ENCODE measurements around the gene SLC35F2.
"Not testable (repeated sequence)": the region's sequence is repeated elsewhere in the genome, so short reads cannot be mapped to it uniquely, and the experiment has no call there.

The SLC35F2 gene

DNA sequence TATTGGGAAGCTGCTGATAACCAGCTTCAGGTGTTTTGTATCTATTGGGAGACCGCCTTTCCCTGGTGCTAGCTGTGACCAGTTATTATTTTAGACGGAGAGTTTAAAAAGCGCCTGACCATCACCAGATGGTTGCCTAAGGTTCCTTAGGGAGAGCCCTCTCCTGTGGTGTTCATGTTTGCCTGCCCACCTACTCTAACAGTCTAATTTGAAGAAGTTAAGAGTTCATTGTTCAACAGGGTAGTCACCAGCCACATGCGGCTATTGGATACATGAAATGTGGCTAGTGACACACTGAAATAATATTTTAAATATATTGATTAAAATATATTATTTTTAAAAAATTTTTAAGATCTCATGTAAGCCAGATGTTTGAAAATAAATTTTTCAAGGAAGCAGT lies 75.5 kb downstream of the SLC35F2 start:
- Mint-ChIP-seq H3K9me3 (ENCODE audit: low read depth) (no peaks in the 10 kb centered on the region), H3K4me3 (no peak overlapping the region), H3K36me3 (no peaks in the 10 kb centered on the region), H3K4me1 (ENCODE audit: low read depth) (no peaks in the 10 kb centered on the region), H3K27ac (no peak overlapping the region), H3K27me3 (peaks cover 2% of the 10 kb centered on the region)

- H3K4me3 Mint-ChIP-seq: no peak overlapping the region
- no peak overlapping the region for H3K27ac Mint-ChIP-seq
- H3K36me3 Mint-ChIP-seq: no peaks in the 10 kb centered on the region
- H3K27me3 Mint-ChIP-seq: peaks cover 2% of the 10 kb centered on the region
- H3K9me3 Mint-ChIP-seq (ENCODE audit: low read depth): no peaks in the 10 kb centered on the region
- H3K4me1 Mint-ChIP-seq (ENCODE audit: low read depth): no peaks in the 10 kb centered on the region
These were observed 77.8 kb downstream of the SLC35F2 start for GRCh38 chr11:107780775-107781174.

DNA sequence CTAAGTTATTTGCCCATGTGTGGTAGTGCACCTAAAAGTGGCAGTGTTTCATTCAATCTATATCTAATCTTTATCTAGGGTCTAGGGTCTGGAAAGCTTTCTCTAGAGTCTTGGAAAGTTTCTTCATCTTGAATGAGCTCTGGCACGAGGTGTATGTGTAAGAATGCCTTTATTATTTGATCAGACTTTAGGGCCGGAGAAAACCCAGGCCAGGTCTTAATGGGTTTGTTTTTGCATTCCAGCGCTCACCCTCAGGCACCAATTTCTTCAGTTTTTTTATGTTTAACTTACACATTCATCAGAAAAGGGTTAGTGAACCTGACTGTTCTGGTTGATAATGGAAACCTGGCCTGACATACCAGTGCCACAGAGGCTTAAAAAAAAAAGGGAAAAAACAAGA lies 78.5 kb downstream of the SLC35F2 start:
- H3K9me3 Mint-ChIP-seq (ENCODE audit: low read depth): no peaks in the 10 kb centered on the region
- no peak overlapping the region for H3K4me3 Mint-ChIP-seq
- H3K36me3 Mint-ChIP-seq: no peaks in the 10 kb centered on the region
- no peaks in the 10 kb centered on the region for H3K4me1 Mint-ChIP-seq (ENCODE audit: low read depth)
- no peak overlapping the region for H3K27ac Mint-ChIP-seq
- H3K27me3 Mint-ChIP-seq: peaks cover 2% of the 10 kb centered on the region

DNA sequence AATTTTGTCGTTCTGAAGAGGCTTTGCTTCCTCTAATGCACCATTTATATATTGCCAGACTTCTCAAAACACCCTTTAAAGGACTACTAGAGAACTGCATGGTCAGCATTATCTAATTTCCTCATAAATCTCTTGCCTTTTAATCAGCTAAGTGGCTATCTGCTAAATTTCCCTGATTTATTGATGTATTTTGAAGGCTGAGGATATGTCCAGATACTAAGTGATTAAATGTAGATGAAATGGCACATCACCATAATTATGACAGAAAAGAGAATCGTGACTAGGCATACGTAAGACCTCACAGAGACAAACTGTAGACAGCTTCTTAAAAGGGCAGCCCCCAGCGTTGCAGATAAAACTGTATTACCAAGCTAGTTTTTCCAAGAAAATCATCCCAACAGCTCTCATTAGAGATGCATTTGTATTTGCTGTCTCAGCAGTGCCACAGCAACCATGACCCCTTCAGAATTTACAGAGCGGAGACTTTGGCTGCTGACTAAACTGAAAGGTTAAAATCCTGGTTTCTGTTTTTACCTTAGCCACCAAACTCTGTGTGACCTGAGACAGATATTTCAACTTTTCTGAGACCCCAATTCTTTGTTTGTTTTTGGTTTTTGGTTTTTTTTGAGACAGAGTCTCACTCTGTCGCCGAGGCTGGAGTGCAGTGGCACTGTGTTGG lies 79.6 kb downstream of the SLC35F2 start:
- peaks cover 2% of the 10 kb centered on the region for H3K27me3 Mint-ChIP-seq
- H3K4me1 Mint-ChIP-seq (ENCODE audit: low read depth): no peaks in the 10 kb centered on the region
- no peaks in the 10 kb centered on the region for H3K9me3 Mint-ChIP-seq (ENCODE audit: low read depth)
- no peaks in the 10 kb centered on the region for H3K36me3 Mint-ChIP-seq
- H3K27ac Mint-ChIP-seq: no peak overlapping the region
- H3K4me3 Mint-ChIP-seq: no peak overlapping the region

- Mint-ChIP-seq H3K4me1 (ENCODE audit: low read depth) (no peaks in the 10 kb centered on the region), H3K27me3 (peaks cover 6% of the 10 kb centered on the region), H3K4me3 (no peak overlapping the region), H3K9me3 (ENCODE audit: low read depth) (no peaks in the 10 kb centered on the region), H3K27ac (no peak overlapping the region), H3K36me3 (no peaks in the 10 kb centered on the region)
These were observed 81.5 kb downstream of the SLC35F2 start for GRCh38 chr11:107777110-107777509.

GRCh38 chr11:107776062-107776461 lies 82.5 kb downstream of the SLC35F2 start:
- H3K36me3 Mint-ChIP-seq: no peaks in the 10 kb centered on the region
- H3K27me3 Mint-ChIP-seq: peaks cover 5% of the 10 kb centered on the region

GRCh38 chr11:107770551-107770951 lies 88.0 kb downstream of the SLC35F2 start:
- H3K9me3 Mint-ChIP-seq (ENCODE audit: low read depth): no peaks in the 10 kb centered on the region
- no peak overlapping the region for H3K4me3 Mint-ChIP-seq
- no peaks in the 10 kb centered on the region for H3K4me1 Mint-ChIP-seq (ENCODE audit: low read depth)
- peaks cover 7% of the 10 kb centered on the region for H3K27me3 Mint-ChIP-seq
- H3K27ac Mint-ChIP-seq: no peak overlapping the region
- H3K36me3 Mint-ChIP-seq: no peaks in the 10 kb centered on the region

More at GRCh38 chr11:107776062-107776461, 82.5 kb downstream of the SLC35F2 start:
- Mint-ChIP-seq H3K4me3 (no peak overlapping the region), H3K9me3 (ENCODE audit: low read depth) (no peaks in the 10 kb centered on the region), H3K27ac (no peak overlapping the region), H3K4me1 (ENCODE audit: low read depth) (no peaks in the 10 kb centered on the region)

- Mint-ChIP-seq H3K4me1 (ENCODE audit: low read depth) (no peaks in the 10 kb centered on the region), H3K27ac (no peak overlapping the region), H3K27me3 (peaks cover 7% of the 10 kb centered on the region), H3K9me3 (ENCODE audit: low read depth) (no peaks in the 10 kb centered on the region), H3K4me3 (no peak overlapping the region), H3K36me3 (no peaks in the 10 kb centered on the region)
These were observed 89.4 kb downstream of the SLC35F2 start for GRCh38 chr11:107769189-107769588.

DNA sequence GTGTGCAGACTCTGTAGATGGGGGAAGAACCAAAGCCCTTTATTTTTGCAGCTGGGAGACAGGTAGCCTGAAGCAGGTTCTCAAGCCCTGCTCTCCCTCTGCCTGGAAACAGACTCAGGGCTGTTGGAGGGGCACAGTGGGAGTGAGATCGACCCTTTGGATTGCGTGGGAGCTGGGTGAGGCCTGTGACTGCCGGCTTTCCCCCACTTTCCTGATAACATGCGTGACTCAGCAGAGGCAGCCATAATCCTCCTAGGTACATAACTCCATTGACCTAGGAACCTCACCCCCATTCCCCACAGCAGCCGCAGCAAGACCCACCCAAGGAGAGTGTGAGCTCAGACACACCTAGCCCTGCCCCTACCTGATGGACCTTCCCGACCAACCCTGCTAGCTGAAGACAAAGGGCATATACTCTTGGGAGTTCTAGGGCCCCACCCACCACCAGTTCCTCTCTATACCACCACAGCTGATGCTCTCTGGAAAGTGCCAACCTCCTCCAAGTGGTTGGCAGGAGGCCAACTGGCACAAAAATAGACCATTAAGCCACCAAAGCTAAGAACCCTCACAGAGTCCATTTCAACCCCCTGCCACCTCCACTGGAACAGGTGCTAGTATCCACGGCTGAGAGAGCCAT lies 99.8 kb downstream of the SLC35F2 start:
- H3K36me3 Mint-ChIP-seq; H3K4me1 Mint-ChIP-seq (ENCODE audit: low read depth); H3K9me3 Mint-ChIP-seq (ENCODE audit: low read depth); H3K27ac Mint-ChIP-seq; H3K4me3 Mint-ChIP-seq: not testable (repeated sequence)
- H3K27me3 Mint-ChIP-seq: peaks cover 23% of the 10 kb centered on the region

DNA sequence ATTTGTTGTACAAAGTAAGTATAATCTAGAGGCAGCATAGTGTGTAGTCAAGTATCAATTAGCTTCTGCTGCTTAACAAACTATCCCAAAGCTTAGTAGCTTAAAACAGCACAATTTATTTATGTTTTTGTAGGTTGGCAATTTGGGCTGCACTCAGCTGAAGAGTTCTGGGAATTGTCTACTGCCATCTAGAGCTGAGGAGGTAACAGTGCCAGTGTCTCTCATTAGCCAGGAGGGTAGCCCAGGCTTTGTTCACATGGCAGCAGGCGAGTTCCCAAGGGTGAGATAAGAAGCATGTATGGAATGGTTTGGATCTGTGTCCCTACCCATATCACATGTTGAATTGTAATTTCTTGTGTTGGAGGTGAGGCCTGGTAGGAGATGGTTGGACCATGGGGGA lies 100.9 kb downstream of the SLC35F2 start:
- no peaks in the 10 kb centered on the region for H3K4me1 Mint-ChIP-seq (ENCODE audit: low read depth)
- H3K4me3 Mint-ChIP-seq: no peak overlapping the region
- H3K27me3 Mint-ChIP-seq: peaks cover 21% of the 10 kb centered on the region
- H3K27ac Mint-ChIP-seq: no peak overlapping the region
- no peaks in the 10 kb centered on the region for H3K9me3 Mint-ChIP-seq (ENCODE audit: low read depth)
- no peaks in the 10 kb centered on the region for H3K36me3 Mint-ChIP-seq

DNA sequence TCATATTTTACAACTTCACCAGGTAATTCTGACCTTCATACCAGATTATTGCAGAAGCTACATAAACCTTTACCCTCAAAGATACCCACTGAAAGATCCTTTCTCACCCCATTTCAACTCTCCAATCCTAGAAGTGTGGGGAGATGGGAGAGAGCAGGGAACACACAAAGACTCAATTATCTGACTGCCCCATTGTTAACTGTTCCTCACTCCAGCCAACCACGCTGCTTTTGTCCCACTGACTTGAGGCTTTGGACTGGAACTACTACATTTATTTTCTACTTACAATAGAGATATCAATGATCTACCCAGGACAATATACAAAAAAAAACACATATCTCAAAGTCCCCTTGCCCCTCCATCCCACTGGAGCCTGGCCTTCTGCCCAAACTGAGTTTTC lies 102.0 kb downstream of the SLC35F2 start:
- H3K4me3 Mint-ChIP-seq: no peak overlapping the region
- H3K27me3 Mint-ChIP-seq: peaks cover 19% of the 10 kb centered on the region
- no peaks in the 10 kb centered on the region for H3K9me3 Mint-ChIP-seq (ENCODE audit: low read depth)
- H3K27ac Mint-ChIP-seq: no peak overlapping the region
- H3K36me3 Mint-ChIP-seq: no peaks in the 10 kb centered on the region
- no peaks in the 10 kb centered on the region for H3K4me1 Mint-ChIP-seq (ENCODE audit: low read depth)

DNA sequence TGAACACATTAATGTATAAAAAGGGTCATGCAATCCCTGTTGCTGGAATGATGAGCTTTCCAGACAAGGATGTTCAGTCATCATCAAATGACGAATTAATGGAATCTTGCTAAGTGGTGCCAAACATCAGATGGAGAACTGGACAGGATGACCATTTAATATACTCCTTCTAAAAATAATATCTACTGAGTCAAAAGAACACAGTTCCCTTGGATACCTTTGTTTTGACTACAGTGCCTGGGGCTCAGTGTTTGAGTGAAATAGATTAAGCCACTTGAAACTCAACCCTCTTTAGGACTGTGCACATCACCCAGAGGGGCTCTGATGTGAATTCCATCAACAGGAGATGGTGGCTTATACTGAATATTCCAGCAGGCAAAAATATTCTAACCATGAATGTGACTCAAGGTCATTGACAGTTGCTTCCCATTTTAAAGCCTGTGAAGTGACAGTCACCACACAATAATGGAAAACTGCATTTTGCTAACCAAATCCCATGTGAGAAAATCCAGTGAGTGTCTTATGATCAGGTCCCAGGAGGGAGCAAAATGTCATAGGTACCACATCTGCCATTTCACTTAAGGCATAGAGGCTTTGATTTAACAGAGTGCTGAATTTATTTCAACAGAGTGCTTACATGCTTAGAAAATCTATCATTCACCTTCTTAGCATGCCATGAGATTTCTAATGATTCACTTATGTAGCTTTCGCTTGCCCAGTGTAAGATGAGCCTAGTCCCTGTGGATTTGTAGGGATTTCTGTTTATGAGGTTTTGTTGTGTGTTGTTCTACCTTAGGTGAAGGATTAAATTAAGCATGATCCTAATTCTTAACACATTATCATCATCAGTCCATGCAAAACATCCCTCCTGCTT lies 105.4 kb downstream of the SLC35F2 start:
- Mint-ChIP-seq H3K4me3 (no peak overlapping the region), H3K36me3 (no peaks in the 10 kb centered on the region), H3K4me1 (ENCODE audit: low read depth) (no peaks in the 10 kb centered on the region), H3K9me3 (ENCODE audit: low read depth) (no peaks in the 10 kb centered on the region), H3K27me3 (peaks cover 24% of the 10 kb centered on the region), H3K27ac (no peak overlapping the region)

DNA sequence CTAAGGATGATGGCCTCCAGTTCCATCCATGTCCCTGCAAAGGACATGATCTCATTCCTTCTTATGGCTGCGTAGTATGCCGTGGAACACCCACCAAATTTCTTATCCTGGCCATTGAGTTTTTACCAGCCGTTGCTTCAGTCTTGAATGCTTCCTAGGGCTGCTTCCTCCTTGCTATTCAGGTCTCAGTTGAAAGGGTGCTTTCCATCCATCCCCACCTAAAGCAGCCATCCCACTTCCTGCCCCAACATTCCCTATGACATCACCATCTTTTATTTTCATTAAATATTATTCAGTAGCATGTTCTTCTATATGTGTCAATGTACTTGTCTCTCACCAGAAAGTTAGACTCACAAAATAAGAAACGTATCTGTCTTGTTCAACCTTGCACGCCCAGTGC lies 106.1 kb downstream of the SLC35F2 start:
- Mint-ChIP-seq H3K27ac (no peak overlapping the region), H3K36me3 (no peaks in the 10 kb centered on the region), H3K4me1 (ENCODE audit: low read depth) (no peaks in the 10 kb centered on the region), H3K27me3 (peaks cover 19% of the 10 kb centered on the region), H3K9me3 (ENCODE audit: low read depth) (no peaks in the 10 kb centered on the region), H3K4me3 (no peak overlapping the region)

DNA sequence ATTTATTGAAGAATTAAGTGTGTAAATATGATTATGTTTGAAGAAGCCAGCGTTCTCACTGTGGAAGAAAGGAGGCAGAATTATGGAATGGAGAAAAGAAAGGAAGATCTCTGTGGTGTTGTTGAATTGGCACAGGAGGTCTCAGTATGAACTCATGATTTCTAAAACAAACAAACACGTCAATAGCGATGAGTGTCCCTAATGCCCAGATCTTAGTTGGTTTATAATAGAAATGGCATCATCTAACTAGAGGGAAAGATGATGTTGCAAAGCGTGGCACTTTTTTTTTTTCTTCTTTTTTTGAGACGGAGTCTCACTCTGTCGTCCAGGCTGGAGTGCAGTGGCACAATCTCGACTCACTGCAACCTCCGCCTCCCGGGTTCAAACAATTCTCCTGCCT lies 107.5 kb downstream of the SLC35F2 start:
- no peaks in the 10 kb centered on the region for H3K9me3 Mint-ChIP-seq (ENCODE audit: low read depth)
- H3K4me3 Mint-ChIP-seq: no peak overlapping the region
- peaks cover 10% of the 10 kb centered on the region for H3K27me3 Mint-ChIP-seq
- H3K27ac Mint-ChIP-seq: no peak overlapping the region
- H3K4me1 Mint-ChIP-seq (ENCODE audit: low read depth): no peaks in the 10 kb centered on the region
- H3K36me3 Mint-ChIP-seq: no peaks in the 10 kb centered on the region

DNA sequence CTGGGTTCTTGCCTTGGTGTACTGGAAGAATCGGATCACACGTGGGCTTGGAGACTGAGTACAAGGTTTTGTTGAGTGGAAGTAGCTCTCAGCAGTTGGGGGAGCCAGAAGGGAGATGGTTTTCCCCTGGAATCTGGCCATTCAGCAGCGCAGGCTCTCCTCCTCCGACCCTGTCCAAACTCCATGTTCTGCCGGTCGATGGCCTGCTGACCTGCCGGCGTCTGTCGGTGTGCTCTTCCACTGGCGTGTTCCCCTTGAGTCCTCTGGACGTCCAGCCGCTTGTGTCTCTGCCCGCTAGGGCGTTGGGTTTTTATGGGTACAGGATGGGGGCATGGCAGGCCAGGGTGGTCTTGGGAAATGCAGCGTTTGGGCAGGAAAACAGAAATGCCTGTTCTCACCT lies 108.3 kb downstream of the SLC35F2 start:
- Mint-ChIP-seq H3K36me3 (no peaks in the 10 kb centered on the region), H3K27ac (no peak overlapping the region), H3K4me1 (ENCODE audit: low read depth) (no peaks in the 10 kb centered on the region), H3K4me3 (no peak overlapping the region), H3K27me3 (peaks cover 12% of the 10 kb centered on the region), H3K9me3 (ENCODE audit: low read depth) (no peaks in the 10 kb centered on the region)

All from activated naive CD8-positive, alpha-beta T cell (primary cell).